ENCODE measurements around the gene KLHDC10. TPM values are rescaled to one million over a fixed set of nuclear protein-coding genes. Genes with fewer than 3 reads are reported as not detected.
"Not testable (repeated sequence)": the region's sequence is repeated elsewhere in the genome, so short reads cannot be mapped to it uniquely, and the experiment has no call there.

Gene KLHDC10
- total RNA-seq, 1 donor from 2014 or later: 35.2 TPM

GRCh38 chr7:130112093-130112492 is 41.8 kb downstream of the KLHDC10 start:
- intact Hi-C loops (cut with DNase I): no loop called here
- DNase-seq (ENCODE audit: low spot score) (no peak), ATAC-seq (no peak)

- DNase-seq (ENCODE audit: low spot score) (no peak), ATAC-seq (no peak)
- intact Hi-C loops (cut with DNase I): no loop called here
These were observed 42.5 kb downstream of the KLHDC10 start for GRCh38 chr7:130112662-130113425.

GRCh38 chr7:130113426-130113805 is 43.1 kb downstream of the KLHDC10 start:
- ATAC-seq; intact Hi-C loops (cut with DNase I); DNase-seq (ENCODE audit: low spot score): not testable (repeated sequence)

GRCh38 chr7:130113887-130114286 is 43.6 kb downstream of the KLHDC10 start:
- intact Hi-C loops (cut with DNase I): no loop called here
- no peak for DNase-seq (ENCODE audit: low spot score)
- ATAC-seq: no peak

GRCh38 chr7:130114374-130114773 is 44.0 kb downstream of the KLHDC10 start:
- DNase-seq (ENCODE audit: low spot score) (no peak), ATAC-seq (no peak)
- intact Hi-C loops (cut with DNase I): no loop called here

- no peak for DNase-seq (ENCODE audit: low spot score)
- no peak for ATAC-seq
- intact Hi-C loops (cut with DNase I): no loop called here
These were observed 44.4 kb downstream of the KLHDC10 start for GRCh38 chr7:130114776-130115175.

- intact Hi-C loops (cut with DNase I): no loop called here
- no peak for DNase-seq (ENCODE audit: low spot score)
- no peak for ATAC-seq
These were observed 48.0 kb downstream of the KLHDC10 start for GRCh38 chr7:130118294-130118693.

GRCh38 chr7:130118801-130119200 is 48.5 kb downstream of the KLHDC10 start:
- intact Hi-C loops (cut with DNase I): no loop called here
- ATAC-seq (no peak), DNase-seq (ENCODE audit: low spot score) (no peak)

- DNase-seq (ENCODE audit: low spot score) (no peak), ATAC-seq (no peak)
- intact Hi-C loops (cut with DNase I): no loop called here
These were observed 53.2 kb downstream of the KLHDC10 start for GRCh38 chr7:130123501-130123900.

GRCh38 chr7:130124711-130125110 is 54.4 kb downstream of the KLHDC10 start:
- intact Hi-C loops (cut with DNase I): no loop called here
- ATAC-seq: no peak
- no peak for DNase-seq (ENCODE audit: low spot score)

- intact Hi-C loops (cut with DNase I); ATAC-seq; DNase-seq (ENCODE audit: low spot score): not testable (repeated sequence)
These were observed 56.5 kb downstream of the KLHDC10 start for GRCh38 chr7:130126840-130127239.

- intact Hi-C loops (cut with DNase I): no loop called here
- ATAC-seq: no peak
- DNase-seq (ENCODE audit: low spot score): no peak
These were observed 57.1 kb downstream of the KLHDC10 start for GRCh38 chr7:130127404-130127803.

- no peak for ATAC-seq
- no peak for DNase-seq (ENCODE audit: low spot score)
- intact Hi-C loops (cut with DNase I): no loop called here
These were observed 57.5 kb downstream of the KLHDC10 start for GRCh38 chr7:130127821-130128317.

- ATAC-seq (no peak), DNase-seq (ENCODE audit: low spot score) (no peak)
- intact Hi-C loops (cut with DNase I): no loop called here
These were observed 58.7 kb downstream of the KLHDC10 start for GRCh38 chr7:130129011-130129411.

GRCh38 chr7:130131191-130131834 is 61.0 kb downstream of the KLHDC10 start:
- ATAC-seq: no peak
- intact Hi-C loops (cut with DNase I): no loop called here
- DNase-seq (ENCODE audit: low spot score): no peak

- ATAC-seq (no peak), DNase-seq (ENCODE audit: low spot score) (no peak)
- intact Hi-C loops (cut with DNase I): no loop called here
These were observed 61.9 kb downstream of the KLHDC10 start for GRCh38 chr7:130131964-130132875.

- no peak for ATAC-seq
- no peak for DNase-seq (ENCODE audit: low spot score)
- intact Hi-C loops (cut with DNase I): no loop called here
These were observed 62.9 kb downstream of the KLHDC10 start for GRCh38 chr7:130133029-130133782.

GRCh38 chr7:130134106-130134636 is 63.8 kb downstream of the KLHDC10 start:
- DNase-seq (ENCODE audit: low spot score): no peak
- ATAC-seq: no peak
- intact Hi-C loops (cut with DNase I): no loop called here

- intact Hi-C loops (cut with DNase I): no loop called here
- no peak for ATAC-seq
- no peak for DNase-seq (ENCODE audit: low spot score)
These were observed 64.4 kb downstream of the KLHDC10 start for GRCh38 chr7:130134726-130135125.
